ENCODE results near the gene STK35.

STK35 gene

GRCh38 chr20:2101057-2101864 lies at the start of gene STK35:
Gene STK35, plus strand, starts transcription at chr20:2101827. Its CDS starts 55 bp downstream, at chr20:2101882.
- no peak for DNase-seq

GRCh38 chr20:2051946-2052345 lies 49.7 kb upstream of the STK35 start:
- DNase-seq: no peak

- no peak for DNase-seq
Observed at GRCh38 chr20:2052741-2053140, 48.9 kb upstream of the STK35 start.

- no peak for DNase-seq
Observed at GRCh38 chr20:2053615-2054014, 48.0 kb upstream of the STK35 start.

GRCh38 chr20:2054911-2055310 lies 46.7 kb upstream of the STK35 start:
- DNase-seq: no peak

- no peak for DNase-seq
Observed at GRCh38 chr20:2059411-2059810, 42.2 kb upstream of the STK35 start.

GRCh38 chr20:2065099-2065498 lies 36.5 kb upstream of the STK35 start:
- DNase-seq: no peak

GRCh38 chr20:2066461-2067122 lies 35.0 kb upstream of the STK35 start:
- no peak for DNase-seq

- DNase-seq: no peak
Observed at GRCh38 chr20:2080532-2081224, 20.9 kb upstream of the STK35 start.

GRCh38 chr20:2084703-2085102 lies 16.9 kb upstream of the STK35 start:
- DNase-seq: no peak

GRCh38 chr20:2086177-2086979 lies 15.2 kb upstream of the STK35 start:
- no peak for DNase-seq

- DNase-seq: no peak
Observed at GRCh38 chr20:2086980-2087377, 14.6 kb upstream of the STK35 start.

GRCh38 chr20:2088891-2089290 lies 12.7 kb upstream of the STK35 start:
- no peak for DNase-seq

- no peak for DNase-seq
Observed at GRCh38 chr20:2089447-2089846, 12.2 kb upstream of the STK35 start.

GRCh38 chr20:2093159-2093781 lies 8.4 kb upstream of the STK35 start:
- DNase-seq: no peak

- DNase-seq: no peak
Observed at GRCh38 chr20:2093883-2094282, 7.7 kb upstream of the STK35 start.

GRCh38 chr20:2101865-2102584 lies 398 bp downstream of the STK35 start:
- peak; percentile 94 for DNase-seq

- peak; percentile 88 for DNase-seq
Observed at GRCh38 chr20:2102585-2103460, 1.2 kb downstream of the STK35 start.

GRCh38 chr20:2103461-2104153 lies 2.0 kb downstream of the STK35 start:
- peak; percentile 44 for DNase-seq

- no peak for DNase-seq
Observed at GRCh38 chr20:2104236-2104635, 2.6 kb downstream of the STK35 start.
